Keratinocyte (primary cell): Measurements from ENCODE around the gene ESD.

Source experiments
- CTCF ChIP-seq, 3 experiments: IDR thresholded peaks in 1 of 3; conservative IDR thresholded peaks in 1 of 3; optimal IDR thresholded peaks in 1 of 3; 2 replicates in 2 of 3; 3 replicates in 1 of 3; pipeline versions ENCODE3 to v1.5.1; 2011; ENCODE audit warnings: low read length in 3 of 3, mild to moderate bottlenecking in 3 of 3, moderate library complexity in 2 of 3, control low read depth in 1 of 3, inconsistent platforms in 1 of 3; ENCODE audit not compliant: insufficient read depth in 2 of 3; ENCODE audit errors: extremely low read depth in 1 of 3
- EZH2 ChIP-seq: IDR thresholded peaks from one replicate; pipeline ENCODE4 v1.6.1; 2012; ENCODE audit warnings: inconsistent platforms, mild to moderate bottlenecking, low read length, moderate library complexity

GRCh38 chr13:46804391-46804815 lies 7.4 kb upstream of the ESD start:
- TF ChIP-seq EZH2 (no peak), CTCF (optimal IDR thresholded peaks at IDR 0.05 in 1 of 3, IDR thresholded peaks at IDR 0.05 in 1 of 3, conservative IDR thresholded peaks at IDR 0.05 in 1 of 3; ENCODE audit: extremely low read depth in 1 of 3, insufficient read depth in 2 of 3, low read length in 3 of 3) (peak in 2 of 3 experiments; percentile 1 to 11)
